Cardiac muscle cell (in vitro differentiated cells and primary cell): ENCODE measurements around the gene TNFRSF17. TPM values are rescaled to one million over a fixed set of nuclear protein-coding genes. Genes with fewer than 3 reads are reported as not detected.
A peak's percentile ranks its signal among the peaks of the same experiment; 100 is the strongest.

Experiments used
- DNase-seq, 2 donors: peaks; one replicate each; pipeline versions ENCODE4 v3.0.0 to v3.0.0-alpha.2; 2010 to 2017; ENCODE audit warnings: low read depth in 1 of 2, low spot score in 1 of 2
- H3K27ac ChIP-seq: fragments of 200-600 bp; sonication (generic); 2 replicates; pipeline ENCODE4 v1.5.1; 2016
- H3K27me3 ChIP-seq: fragments of 200-600 bp; sonication (generic); 2 replicates; pipeline ENCODE4 v1.6.0; 2016; ENCODE audit warnings: control low read depth
- H3K36me3 ChIP-seq: fragments of 200-600 bp; sonication (generic); 2 replicates; pipeline ENCODE4 v1.5.1; 2016; ENCODE audit warnings: control low read depth
- H3K4me1 ChIP-seq: fragments of 200-600 bp; sonication (generic); 2 replicates; pipeline ENCODE4 v1.8.1; 2017; ENCODE audit warnings: low read depth, mild to moderate bottlenecking, mixed run types
- H3K4me3 ChIP-seq: fragments of 200-600 bp; sonication (generic); 2 replicates; pipeline ENCODE4 v1.5.1; 2016; ENCODE audit warnings: mild to moderate bottlenecking
- H3K9me3 ChIP-seq: fragments of 200-600 bp; sonication (generic); 2 replicates; pipeline ENCODE4 v1.5.1; 2017; ENCODE audit warnings: low read depth, mild to moderate bottlenecking, control low read depth
- polyA plus RNA-seq: library from polyadenylated mRNA; unstranded; fragments of >200 nt; fragmentation: Nextera tagmentation; extraction: Ambion mirVana; gene quantifications from 2 replicates; pipeline ENCODE4 v1.2.1, GENCODE V29; 2016
- total RNA-seq: library from RNA; depleted of rRNA; stranded (reverse); fragments of >200 nt; gene quantifications from 2 replicates; pipeline ENCODE4 v1.2.3, GENCODE V29; 2016
- TF ChIP-seq, protein P1 (sequence below): IDR thresholded peaks from 2 replicates; pipeline ENCODE4 v1.5.1; 2012; ENCODE audit warnings: low read depth, mild to moderate bottlenecking, low read length

TNFRSF17 gene
- total and polyA plus RNA-seq, 2 experiments from 2014 or later, result not detected

DNA sequence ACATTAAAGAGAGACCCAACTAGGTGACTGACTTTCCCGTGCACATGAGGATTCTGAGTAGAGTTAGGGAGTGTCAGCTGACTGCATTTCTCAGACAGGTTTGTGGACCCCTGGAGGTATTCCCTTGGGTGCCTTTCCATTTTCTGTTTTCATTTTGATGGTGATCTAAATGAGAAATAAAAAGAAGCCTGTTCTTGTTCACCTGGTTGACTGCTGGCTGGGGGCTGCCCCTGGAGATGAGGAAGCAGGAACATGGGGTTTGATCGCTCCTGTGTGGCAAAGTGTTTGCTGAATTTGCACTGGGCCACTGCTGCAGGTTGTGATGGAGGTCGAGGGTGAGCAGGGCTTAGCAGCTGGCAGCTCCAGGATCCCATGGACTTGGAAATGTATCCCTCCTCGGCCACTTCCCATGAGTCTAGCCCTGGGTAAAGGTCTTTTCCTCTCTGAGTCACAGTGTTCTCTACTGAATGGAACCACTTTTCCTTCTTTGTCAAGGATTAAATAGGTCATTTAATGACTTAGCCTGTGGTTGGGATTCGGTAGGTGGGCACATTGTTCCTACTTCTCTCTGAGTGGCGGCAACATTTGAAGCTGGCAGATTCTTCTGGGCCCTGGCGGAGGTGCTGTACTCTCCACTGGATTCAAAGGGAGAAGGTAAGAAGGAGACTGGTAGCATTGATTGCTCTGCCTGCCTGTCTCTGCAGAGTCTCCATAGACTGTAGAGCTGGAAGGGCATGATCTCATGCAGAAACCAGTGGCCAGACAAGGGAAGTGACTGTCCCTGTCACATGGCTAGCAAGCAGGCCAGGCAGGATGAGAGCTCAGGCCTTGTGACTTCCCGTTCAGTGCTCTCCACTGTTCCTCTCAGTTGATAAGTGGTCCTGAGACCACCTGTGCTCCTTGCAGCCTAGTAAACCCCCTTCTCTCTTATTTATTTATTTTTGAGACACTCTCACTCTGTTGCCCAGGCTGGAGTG, 29.4 kb downstream of the TNFRSF17 start:
- no peak overlapping the region for H3K4me3 ChIP-seq
- no peaks in the 10 kb centered on the region for H3K27me3 ChIP-seq
- H3K4me1 ChIP-seq, result no peaks in the 10 kb centered on the region
- no peaks in the 10 kb centered on the region for H3K9me3 ChIP-seq
- no peak for DNase-seq
- no peak overlapping the region for H3K27ac ChIP-seq
- TF ChIP-seq, protein P1, sequence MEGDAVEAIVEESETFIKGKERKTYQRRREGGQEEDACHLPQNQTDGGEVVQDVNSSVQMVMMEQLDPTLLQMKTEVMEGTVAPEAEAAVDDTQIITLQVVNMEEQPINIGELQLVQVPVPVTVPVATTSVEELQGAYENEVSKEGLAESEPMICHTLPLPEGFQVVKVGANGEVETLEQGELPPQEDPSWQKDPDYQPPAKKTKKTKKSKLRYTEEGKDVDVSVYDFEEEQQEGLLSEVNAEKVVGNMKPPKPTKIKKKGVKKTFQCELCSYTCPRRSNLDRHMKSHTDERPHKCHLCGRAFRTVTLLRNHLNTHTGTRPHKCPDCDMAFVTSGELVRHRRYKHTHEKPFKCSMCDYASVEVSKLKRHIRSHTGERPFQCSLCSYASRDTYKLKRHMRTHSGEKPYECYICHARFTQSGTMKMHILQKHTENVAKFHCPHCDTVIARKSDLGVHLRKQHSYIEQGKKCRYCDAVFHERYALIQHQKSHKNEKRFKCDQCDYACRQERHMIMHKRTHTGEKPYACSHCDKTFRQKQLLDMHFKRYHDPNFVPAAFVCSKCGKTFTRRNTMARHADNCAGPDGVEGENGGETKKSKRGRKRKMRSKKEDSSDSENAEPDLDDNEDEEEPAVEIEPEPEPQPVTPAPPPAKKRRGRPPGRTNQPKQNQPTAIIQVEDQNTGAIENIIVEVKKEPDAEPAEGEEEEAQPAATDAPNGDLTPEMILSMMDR, result no peak
- H3K36me3 ChIP-seq, result no peaks in the 10 kb centered on the region

DNA sequence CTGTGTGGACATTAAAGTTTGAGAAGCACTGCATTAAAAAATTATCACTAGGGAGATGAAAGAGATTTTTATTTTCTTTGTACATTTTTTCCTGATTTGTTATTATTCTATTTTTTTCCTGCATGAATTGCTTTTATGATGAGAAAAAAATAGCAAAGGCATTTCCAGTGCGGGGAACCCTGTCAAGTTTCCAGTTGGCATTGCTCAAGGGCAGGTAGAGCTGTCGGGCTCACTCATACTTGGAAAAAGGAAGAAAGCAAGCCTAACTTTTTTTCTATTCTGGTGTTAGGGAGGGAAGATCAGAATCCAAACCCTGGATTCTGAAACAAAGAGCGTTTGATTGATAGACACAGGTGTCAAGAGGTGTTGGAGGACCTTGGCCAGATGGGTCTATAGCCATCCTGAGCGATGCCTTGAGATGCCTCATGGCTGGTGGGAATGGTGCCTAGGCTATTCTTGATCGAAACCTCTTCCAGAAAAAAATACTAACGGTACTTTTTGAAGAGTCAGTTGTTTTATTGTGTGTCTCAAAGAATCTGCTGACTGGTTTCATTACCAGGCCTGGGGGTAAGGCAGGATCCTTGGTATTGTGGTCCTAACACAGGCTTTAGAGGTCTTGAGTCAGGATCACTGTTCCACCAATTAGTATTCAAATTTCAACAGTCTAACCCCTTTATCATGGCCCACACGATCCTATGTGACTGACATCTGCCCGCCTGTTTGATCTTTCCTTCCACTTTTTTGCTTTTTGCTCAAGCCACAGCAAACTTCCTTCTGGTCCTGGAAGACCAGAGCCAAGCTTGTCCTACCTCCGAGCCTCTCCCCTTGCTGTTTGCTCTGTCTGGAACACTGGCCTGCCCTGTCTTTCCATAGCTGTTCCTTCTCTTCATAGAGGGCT, 31.7 kb downstream of the TNFRSF17 start:
- H3K9me3 ChIP-seq, result no peaks in the 10 kb centered on the region
- no peak overlapping the region for H3K4me3 ChIP-seq
- H3K36me3 ChIP-seq, result no peaks in the 10 kb centered on the region
- H3K27ac ChIP-seq, result no peak overlapping the region
- H3K27me3 ChIP-seq, result no peaks in the 10 kb centered on the region
- DNase-seq, result no peak
- TF ChIP-seq, protein P1, result no peak
- H3K4me1 ChIP-seq, result no peaks in the 10 kb centered on the region

DNA sequence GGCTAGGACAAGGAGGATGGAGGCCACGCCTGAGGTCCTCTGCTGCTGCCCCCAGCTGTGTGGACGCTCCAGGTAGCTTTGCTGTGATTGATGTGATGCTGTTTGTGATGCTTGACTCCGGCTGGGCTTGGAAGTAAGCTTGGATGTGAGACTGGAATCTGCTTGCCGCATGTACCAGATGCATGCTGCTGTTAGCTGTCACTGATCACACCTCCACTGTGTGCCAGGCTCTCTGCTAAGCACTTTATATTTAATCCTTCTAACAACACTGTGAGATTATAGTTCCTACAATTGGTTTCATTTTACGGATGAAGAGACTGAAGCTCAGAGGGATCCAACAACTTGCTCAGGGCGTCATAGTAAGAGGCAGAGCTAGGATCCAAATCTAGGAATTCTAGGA, 35.0 kb downstream of the TNFRSF17 start:
- H3K36me3 ChIP-seq, result no peaks in the 10 kb centered on the region
- TF ChIP-seq, protein P1, result no peak

DNA sequence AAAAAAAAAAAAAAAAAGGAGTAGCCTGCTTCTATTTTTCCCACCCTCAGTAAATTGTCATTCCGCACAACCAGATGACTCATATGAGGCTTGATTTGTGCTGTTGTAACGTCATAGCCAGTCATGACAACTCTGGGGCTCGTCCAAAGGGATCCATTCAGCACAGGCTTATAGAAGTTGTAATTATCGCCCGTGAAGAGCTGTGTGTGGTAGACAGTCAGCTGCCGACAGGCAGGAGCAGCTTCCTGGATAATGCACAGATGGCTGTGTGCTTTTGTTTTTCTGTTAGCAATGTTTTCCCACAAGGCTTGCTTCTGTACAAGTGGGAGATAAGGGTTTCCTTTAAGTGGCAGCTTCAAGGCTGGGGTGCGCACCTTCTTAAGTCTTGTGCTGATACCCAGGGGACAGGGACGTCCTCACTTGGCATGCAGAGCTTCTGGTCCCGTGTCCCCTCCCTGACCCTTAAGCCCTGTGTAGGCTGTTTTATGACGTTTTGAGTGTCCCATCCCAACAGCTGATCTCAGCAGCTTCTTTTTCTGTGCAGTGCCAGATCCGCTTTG, 37.5 kb downstream of the TNFRSF17 start:
- TF ChIP-seq, protein P1, result no peak
- Histone ChIP-seq H3K27me3 (no peaks in the 10 kb centered on the region), H3K4me3 (no peak overlapping the region), H3K27ac (peak overlapping the region; percentile 73), H3K4me1 (peaks cover 8% of the 10 kb centered on the region), H3K9me3 (no peaks in the 10 kb centered on the region), H3K36me3 (no peaks in the 10 kb centered on the region)
- DNase-seq, result peak; percentile 58 to 96

More for the DNA sequence above, 35.0 kb downstream of the TNFRSF17 start:
- Histone ChIP-seq H3K9me3 (no peaks in the 10 kb centered on the region), H3K4me3 (no peak overlapping the region), H3K27me3 (no peaks in the 10 kb centered on the region), H3K27ac (no peak overlapping the region), H3K4me1 (peaks cover 8% of the 10 kb centered on the region)
- DNase-seq, result no peak

DNA sequence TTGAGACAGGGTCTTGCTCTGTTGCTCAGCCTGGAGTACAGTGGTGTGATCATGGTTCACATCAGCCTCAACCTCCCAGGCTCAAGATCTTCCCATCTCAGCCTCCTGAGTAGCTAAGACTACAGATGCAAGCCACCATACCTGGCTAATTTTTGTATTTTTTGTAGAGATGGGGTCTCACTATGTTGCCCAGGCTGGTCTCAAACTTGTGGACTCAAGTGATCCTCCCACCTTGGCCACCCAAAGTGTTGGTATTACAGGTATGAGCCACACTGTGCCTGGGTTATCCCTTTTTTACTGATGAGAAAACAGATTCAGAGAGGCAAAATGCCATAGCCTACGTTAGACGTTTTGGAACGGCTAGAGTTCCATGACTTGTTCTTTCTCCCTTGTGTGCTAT, 41.6 kb downstream of the TNFRSF17 start:
- no peak overlapping the region for H3K4me3 ChIP-seq
- H3K4me1 ChIP-seq, result peaks cover 8% of the 10 kb centered on the region
- H3K27ac ChIP-seq, result no peak overlapping the region
- DNase-seq, result no peak
- TF ChIP-seq, protein P1, result no peak
- H3K9me3 ChIP-seq, result no peaks in the 10 kb centered on the region
- H3K36me3 ChIP-seq, result no peaks in the 10 kb centered on the region
- no peaks in the 10 kb centered on the region for H3K27me3 ChIP-seq
